B cell (primary cell): ENCODE data around the gene ERGIC1. TPM values are rescaled to one million over a fixed set of nuclear protein-coding genes. Genes with fewer than 3 reads are reported as not detected.

Experiments
- ATAC-seq: fragments of 200-7000 bp; cut with Tn5 transposase; one replicate; pipeline ENCODE4 v1.10.0; 2021; ENCODE audit warnings: low read depth, mild to moderate bottlenecking, moderate number of reproducible peaks, moderate library complexity
- CTCF ChIA-PET: fragments of 350-600 bp; sonication (Branson Sonifier 250); formaldehyde crosslinking; loops from one replicate; lab custom pipeline; 2021; ENCODE audit warnings: antibody characterized with exemption, inconsistent platforms; lab: Charles Lee
- POLR2A ChIA-PET: fragments of 350-600 bp; sonication (Branson Sonifier 250); formaldehyde crosslinking; loops from one replicate; lab custom pipeline; 2021; ENCODE audit warnings: antibody characterized with exemption; lab: Charles Lee
- DNase-seq: peaks from one replicate; pipeline ENCODE4 v3.0.0; 2013
- H2AFZ ChIP-seq: 2 replicates; pipeline ENCODE4 v1.6.1; 2012; ENCODE audit warnings: mild to moderate bottlenecking, low read depth, low read length; ENCODE audit not compliant: insufficient read depth, poor library complexity, severe bottlenecking
- H3K27ac ChIP-seq, 2 donors: 1 replicate in 1 of 2; 2 replicates in 1 of 2; pipeline ENCODE4 v1.5.1; 2012 to 2013; ENCODE audit warnings: low read length in 2 of 2, mild to moderate bottlenecking in 2 of 2, moderate library complexity in 1 of 2
- H3K27me3 ChIP-seq, 4 experiments: fragments of 200-600 bp in 1 of 4; sonication (generic) in 1 of 4; replicated peaks in 1 of 4; 1 replicate in 2 of 4; 2 replicates in 2 of 4; pipeline versions ENCODE4 v1.6.1 to v1.7.0; 2013 to 2016; ENCODE audit warnings: low read length in 3 of 4, mild to moderate bottlenecking in 2 of 4, mixed read lengths in 1 of 4, moderate library complexity in 1 of 4; ENCODE audit not compliant: insufficient read depth in 4 of 4, control insufficient read depth in 3 of 4; ENCODE audit errors: control extremely low read depth in 1 of 4
- H3K36me3 ChIP-seq, 2 experiments: replicated peaks in 1 of 2; 1 replicate in 1 of 2; 2 replicates in 1 of 2; pipeline versions ENCODE4 v1.6.1 to v1.7.1; 2013; ENCODE audit warnings: low read length in 1 of 2; ENCODE audit not compliant: insufficient read depth in 2 of 2, control insufficient read depth in 1 of 2; ENCODE audit errors: control extremely low read depth in 1 of 2, extremely low read depth in 1 of 2
- H3K4me1 ChIP-seq, 2 donors: fragments of 200-600 bp in 1 of 2; sonication (generic) in 1 of 2; 1 replicate in 1 of 2; 2 replicates in 1 of 2; pipeline versions ENCODE4 v1.5.1 to v1.6.1; 2013 to 2017; ENCODE audit warnings: low read length in 2 of 2; ENCODE audit not compliant: control insufficient read depth in 2 of 2, insufficient read depth in 2 of 2
- H3K4me2 ChIP-seq: replicated peaks from 2 replicates; pipeline ENCODE3; 2012; ENCODE audit warnings: mild to moderate bottlenecking, low read depth, low read length; ENCODE audit not compliant: poor library complexity, severe bottlenecking
- H3K4me3 ChIP-seq, 5 experiments: fragments of 200-600 bp in 1 of 5; sonication (generic) in 1 of 5; 1 replicate in 3 of 5; 2 replicates in 2 of 5; pipeline versions ENCODE4 v1.5.1 to v1.7.0; 2011 to 2016; ENCODE audit warnings: low read length in 4 of 5, mild to moderate bottlenecking in 4 of 5, low read depth in 2 of 5, control low read depth in 1 of 5, moderate library complexity in 1 of 5; ENCODE audit not compliant: insufficient read depth in 1 of 5; ENCODE audit errors: control extremely low read depth in 1 of 5, extremely low read depth in 1 of 5
- H3K79me2 ChIP-seq: fragments of 200-600 bp; sonication (generic); one replicate; pipeline ENCODE4 v1.6.0; 2016; ENCODE audit warnings: low read length; ENCODE audit not compliant: control insufficient read depth, insufficient read depth
- H3K9ac ChIP-seq: fragments of 200-600 bp; sonication (generic); 2 replicates; pipeline ENCODE4 v1.6.1; 2017; ENCODE audit warnings: mild to moderate bottlenecking, low read length, moderate library complexity
- H3K9me3 ChIP-seq, 3 donors: one replicate each; pipeline versions ENCODE4 v1.6.1 to v1.7.1; 2013; ENCODE audit warnings: low read length in 2 of 3; ENCODE audit not compliant: control insufficient read depth in 2 of 3, insufficient read depth in 1 of 3; ENCODE audit errors: control extremely low read depth in 1 of 3
- H4K20me1 ChIP-seq: 2 replicates; pipeline ENCODE4 v1.6.0; 2012; ENCODE audit warnings: mild to moderate bottlenecking, low read length; ENCODE audit not compliant: insufficient read depth, control insufficient read depth, poor library complexity, severe bottlenecking
- H3K27ac Mint-ChIP-seq: one replicate; pipeline ENCODE4 v1.8.0; 2021; ENCODE audit warnings: mixed read lengths
- H3K27me3 Mint-ChIP-seq: one replicate; pipeline ENCODE4 v1.8.0; 2021; ENCODE audit warnings: mixed read lengths
- H3K4me1 Mint-ChIP-seq: one replicate; pipeline ENCODE4 v1.8.0; 2021; ENCODE audit warnings: mixed read lengths
- H3K4me3 Mint-ChIP-seq: one replicate; pipeline ENCODE4 v1.8.0; 2021; ENCODE audit warnings: mixed read lengths
- H3K9me3 Mint-ChIP-seq: one replicate; pipeline ENCODE4 v1.8.0; 2022; ENCODE audit warnings: mixed read lengths; ENCODE audit not compliant: insufficient read depth
- CTCF ChIP-seq: fragments of 200-600 bp; IDR thresholded peaks from one replicate; pipeline ENCODE4 v1.8.0; 2022; ENCODE audit warnings: antibody characterized with exemption, mild to moderate bottlenecking
- EZH2 ChIP-seq: IDR thresholded peaks from 2 replicates; pipeline ENCODE4 v1.6.1; 2012; ENCODE audit warnings: borderline replicate concordance, low read depth, mild to moderate bottlenecking, moderate library complexity, low read length; ENCODE audit not compliant: insufficient read depth, poor library complexity, severe bottlenecking
- WGBS: methylation state at CpG from one replicate; pipeline ENCODE4 v1.1.5; 2013; ENCODE audit warnings: missing lambda C conversion rate; ENCODE audit not compliant: insufficient coverage; 5-methylcytosine and 5-hydroxymethylcytosine counted together
- intact Hi-C: fragments of 100-400 bp; cut with micrococcal nuclease; formaldehyde crosslinking; loops from one replicate; pipeline ENCODE4 v1.10.0; 2022
- polyA plus RNA-seq: library from polyadenylated mRNA; depleted of rRNA; stranded (reverse); fragments of >200 nt; gene quantifications from 2 replicates; pipeline ENCODE4 v1.2.3, GENCODE V29; 2012
- total RNA-seq, 2 donors: library from RNA; stranded (reverse); fragments of 120-200 nt in 1 of 2; gene quantifications; 1 replicate in 1 of 2; 2 replicates in 1 of 2; pipeline versions ENCODE4 v1.2.3 to v1.2.4, GENCODE V29; 2013 to 2022

ERGIC1 gene
- total and polyA plus RNA-seq, 2 donors (not counting 1 experiment from before 2014, with no cell fraction given): 86.3 to 140 TPM

DNA sequence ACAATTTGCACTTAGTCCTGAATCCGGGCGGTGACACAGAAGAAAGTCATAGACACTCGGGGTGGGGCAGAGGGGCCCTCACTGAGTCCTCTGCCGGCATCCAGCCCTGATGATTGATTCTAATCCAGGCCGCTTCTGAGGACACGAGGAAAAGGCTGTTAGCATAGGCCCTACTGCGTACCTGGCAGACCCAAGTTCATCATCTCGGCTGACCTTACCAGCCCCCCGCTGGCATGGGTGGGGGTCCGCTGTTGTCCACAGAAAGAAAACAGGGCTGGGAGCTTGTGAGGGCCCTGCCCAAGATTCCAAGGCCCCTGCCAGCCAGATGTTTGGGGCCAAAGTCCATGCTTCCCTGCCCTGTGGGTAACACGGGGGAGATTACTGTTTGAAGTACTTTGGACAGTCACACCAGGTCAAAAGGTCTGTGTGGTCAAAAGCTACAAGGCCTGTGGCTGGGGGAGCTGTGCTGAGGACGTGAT is 24.5 kb downstream of the ERGIC1 start:
- Histone ChIP-seq H3K27me3 (no peaks in the 10 kb centered on the region), H3K4me3 (no peak overlapping the region), H3K79me2 (peaks cover 97% of the 10 kb centered on the region), H3K4me1 (peaks cover 10 to 19% of the 10 kb centered on the region in 2 donors), H4K20me1 (peaks cover 64% of the 10 kb centered on the region), H3K27ac (no peak overlapping the region), H2AFZ (no peak overlapping the region), H3K36me3 (peaks cover 0 to 29% of the 10 kb centered on the region in 2 experiments), H3K9me3 (no peaks in the 10 kb centered on the region), H3K4me2 (no peak overlapping the region), H3K9ac (no peak overlapping the region)
- H3K9me3 Mint-ChIP-seq: no peaks in the 10 kb centered on the region
- no peaks in the 10 kb centered on the region for H3K27me3 Mint-ChIP-seq
- TF ChIP-seq CTCF (no peak), EZH2 (no peak)
- DNase-seq: no peak
- peak overlapping the region; percentile 41 for H3K27ac Mint-ChIP-seq
- CTCF ChIA-PET: interaction anchor here (1.2 to 1.5 kb wide), 2 partner anchors 74 to 146 kb away, joined by 3 to 4 read pairs; no protein-coding TSS in a partner anchor
- WGBS: 95% methylated on average over 12 of the region's 12 CpGs
- peaks cover 64% of the 10 kb centered on the region for H3K4me1 Mint-ChIP-seq
- ATAC-seq: no peak
- intact Hi-C loops: no loop called here
- H3K4me3 Mint-ChIP-seq: no peak overlapping the region
- POLR2A ChIA-PET: no interaction called here

DNA sequence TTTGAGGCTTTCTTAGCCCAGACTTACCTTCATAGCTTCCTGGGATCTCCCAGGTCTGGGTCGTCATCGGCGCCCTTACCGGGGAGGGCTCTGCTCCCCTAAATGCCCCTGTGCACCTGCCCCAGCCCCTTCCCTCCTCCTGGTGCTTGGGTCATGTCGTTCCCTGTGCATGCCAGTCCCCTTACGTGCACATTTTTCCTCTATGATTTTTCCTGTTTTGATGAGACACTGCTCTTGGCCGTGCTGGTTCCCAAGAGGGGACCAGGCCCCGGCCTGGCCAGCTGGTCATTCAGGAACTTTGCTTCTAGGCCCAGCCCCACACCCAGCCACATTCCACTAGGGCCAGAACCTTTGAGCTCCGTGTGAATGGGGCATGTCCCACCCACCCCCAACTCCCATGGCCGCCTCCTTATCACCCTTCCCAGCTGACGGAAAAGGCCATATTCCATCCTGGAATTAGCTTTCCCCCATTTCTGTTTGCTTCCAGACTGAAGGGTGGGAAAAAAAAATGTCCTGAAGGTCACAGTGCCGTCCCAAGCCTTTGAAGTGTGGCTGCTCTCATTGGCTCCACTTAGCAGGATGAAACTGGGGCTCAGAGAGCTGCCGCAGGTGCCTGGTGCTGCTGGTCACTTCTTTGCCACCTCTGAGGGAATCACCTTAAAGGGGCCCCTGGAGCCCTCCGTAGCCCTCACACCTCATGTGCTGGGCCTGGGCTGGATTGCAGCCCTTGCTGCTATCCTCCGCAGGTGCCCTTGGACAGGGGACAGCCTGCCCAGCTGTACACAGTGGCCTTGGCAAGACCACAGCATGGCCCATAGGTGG is 25.1 kb downstream of the ERGIC1 start:
- H3K27ac Mint-ChIP-seq: peak overlapping the region; percentile 41
- Histone ChIP-seq H4K20me1 (peaks cover 69% of the 10 kb centered on the region), H2AFZ (no peak overlapping the region), H3K9me3 (no peaks in the 10 kb centered on the region), H3K4me2 (no peak overlapping the region), H3K27ac (peak overlapping the region in 1 of 2 donors; percentile 65), H3K4me3 (no peak overlapping the region), H3K27me3 (no peaks in the 10 kb centered on the region), H3K36me3 (peaks cover 0 to 29% of the 10 kb centered on the region in 2 experiments), H3K79me2 (peaks cover 97% of the 10 kb centered on the region), H3K4me1 (peaks cover 10 to 19% of the 10 kb centered on the region in 2 donors), H3K9ac (no peak overlapping the region)
- intact Hi-C loops: no loop called here
- H3K9me3 Mint-ChIP-seq: no peaks in the 10 kb centered on the region
- TF ChIP-seq CTCF (no peak), EZH2 (no peak)
- POLR2A ChIA-PET: no interaction called here
- 95% methylated on average over 13 of the region's 15 CpGs for WGBS
- no peak for DNase-seq
- ATAC-seq: no peak
- H3K4me3 Mint-ChIP-seq: no peak overlapping the region
- H3K4me1 Mint-ChIP-seq: peaks cover 62% of the 10 kb centered on the region
- CTCF ChIA-PET: interaction anchor here (0.9 to 1.5 kb wide), 3 partner anchors 25 to 146 kb away, joined by 3 to 4 read pairs (median 3); no protein-coding TSS in a partner anchor
- no peaks in the 10 kb centered on the region for H3K27me3 Mint-ChIP-seq
